H1 (cell line): Measurements from ENCODE around the gene EHD4. TPM values are rescaled to one million over a fixed set of nuclear protein-coding genes. Genes with fewer than 3 reads are reported as not detected.

Experiments
- CTCF ChIA-PET: fragments of 300-600 bp; sonication (Branson Sonifier 250); formaldehyde crosslinking; loops from one replicate; lab custom pipeline; 2021; ENCODE audit not compliant: partially characterized antibody; lab: Charles Lee
- POLR2A ChIA-PET: fragments of 300-600 bp; sonication (Branson Sonifier 250); formaldehyde crosslinking; loops from one replicate; lab custom pipeline; 2021; ENCODE audit warnings: inconsistent platforms; ENCODE audit not compliant: partially characterized antibody; lab: Charles Lee
- DNase-seq, 2 experiments: peaks; one replicate each; pipeline versions ENCODE4 v3.0.0 to v3.0.0-alpha.2; 2010 to 2022; ENCODE audit warnings: low spot score in 2 of 2, low read depth in 1 of 2, mixed read lengths in 1 of 2
- FAIRE-seq: peaks from 2 replicates; lab custom pipeline; 2011; peaks lifted over from hg19 to GRCh38; lab: Jason Lieb, UNC
- H2AFZ ChIP-seq: 2 replicates; pipeline ENCODE4 v1.8.1; 2012; ENCODE audit warnings: low read length, inconsistent platforms
- H2AK5ac ChIP-seq: 2 replicates; pipeline ENCODE4 v1.6.1; 2013; ENCODE audit warnings: low read depth, low read length
- H2BK120ac ChIP-seq: replicated peaks from 2 replicates; pipeline ENCODE3; 2013; ENCODE audit warnings: low read depth, low read length, inconsistent platforms
- H2BK12ac ChIP-seq: 2 replicates; pipeline ENCODE4 v1.6.1; 2013; ENCODE audit warnings: low read depth, low read length
- H2BK15ac ChIP-seq: 2 replicates; pipeline ENCODE4 v1.6.1; 2013; ENCODE audit warnings: low read length
- H2BK20ac ChIP-seq: 2 replicates; pipeline ENCODE4 v1.6.1; 2013; ENCODE audit warnings: low read length
- H2BK5ac ChIP-seq: 2 replicates; pipeline ENCODE4 v1.6.1; 2013; ENCODE audit warnings: low read depth, low read length
- H3K14ac ChIP-seq: 2 replicates; pipeline ENCODE4 v1.6.1; 2013; ENCODE audit warnings: inconsistent platforms; ENCODE audit not compliant: insufficient read length
- H3K18ac ChIP-seq: 2 replicates; pipeline ENCODE4 v1.6.1; 2013; ENCODE audit warnings: low read length; ENCODE audit errors: extremely low read depth
- H3K23ac ChIP-seq: 2 replicates; pipeline ENCODE4 v1.6.1; 2013; ENCODE audit warnings: inconsistent platforms; ENCODE audit not compliant: insufficient read length
- H3K23me2 ChIP-seq: 2 replicates; pipeline ENCODE4 v1.6.1; 2013; ENCODE audit warnings: low read depth, low read length
- H3K27ac ChIP-seq: 2 replicates; pipeline ENCODE4 v1.6.1; 2011; ENCODE audit warnings: low read depth, low read length, inconsistent platforms
- H3K27me3 ChIP-seq, 4 experiments: replicated peaks in 1 of 4; 1 replicate in 1 of 4; 2 replicates in 3 of 4; pipeline versions ENCODE4 v1.6.1 to v1.8.1; 2011 to 2013; ENCODE audit warnings: low read length in 3 of 4, mild to moderate bottlenecking in 3 of 4, inconsistent platforms in 2 of 4, mixed read lengths in 2 of 4, moderate library complexity in 1 of 4; ENCODE audit not compliant: control insufficient read depth in 3 of 4, insufficient read depth in 3 of 4; ENCODE audit errors: extremely low read depth in 1 of 4
- H3K36me3 ChIP-seq, 4 experiments: 2 replicates each; pipeline versions ENCODE4 v1.6.1 to v1.8.1; 2011 to 2013; ENCODE audit warnings: mild to moderate bottlenecking in 4 of 4, low read length in 3 of 4, moderate library complexity in 2 of 4, control low read depth in 1 of 4, inconsistent platforms in 1 of 4; ENCODE audit not compliant: insufficient read depth in 4 of 4, control insufficient read depth in 2 of 4
- H3K4ac ChIP-seq: replicated peaks from 2 replicates; pipeline ENCODE3; 2013; ENCODE audit warnings: low read length, low read depth, mixed read lengths, inconsistent platforms; ENCODE audit not compliant: insufficient read length
- H3K4me1 ChIP-seq, 4 experiments: replicated peaks in 1 of 4; 1 replicate in 1 of 4; 2 replicates in 3 of 4; pipeline versions ENCODE4 v1.6.1 to v1.8.1; 2011 to 2013; ENCODE audit warnings: low read length in 3 of 4, inconsistent platforms in 2 of 4, mixed read lengths in 1 of 4; ENCODE audit not compliant: insufficient read depth in 4 of 4, control insufficient read depth in 3 of 4
- H3K4me2 ChIP-seq, 2 experiments: 2 replicates each; pipeline versions ENCODE4 v1.6.1 to v1.8.1; 2011 to 2013; ENCODE audit warnings: low read depth in 2 of 2, low read length in 2 of 2, control low read depth in 1 of 2, inconsistent platforms in 1 of 2, mild to moderate bottlenecking in 1 of 2; ENCODE audit not compliant: insufficient read depth in 1 of 2
- H3K4me3 ChIP-seq, 4 experiments: fragments of 200-600, 300-600 bp in 1 of 4; sonication (generic), shearing (Covaris generic), sonication (Bioruptor Twin) in 1 of 4; 2 replicates each; pipeline versions ENCODE4 v1.5.1 to v1.8.1; 2011 to 2016; ENCODE audit warnings: low read length in 4 of 4, low read depth in 3 of 4, control low read depth in 2 of 4, inconsistent platforms in 2 of 4, mild to moderate bottlenecking in 2 of 4, mixed read lengths in 1 of 4, moderate library complexity in 1 of 4; ENCODE audit not compliant: insufficient read depth in 2 of 4; ENCODE audit errors: extremely low read depth in 1 of 4
- H3K56ac ChIP-seq: replicated peaks from 2 replicates; pipeline ENCODE3; 2013; ENCODE audit warnings: low read depth, mild to moderate bottlenecking, mixed read lengths, low read length, inconsistent platforms; ENCODE audit not compliant: insufficient read length
- H3K79me1 ChIP-seq: 2 replicates; pipeline ENCODE4 v1.6.1; 2013; ENCODE audit warnings: low read depth, low read length, control low read depth
- H3K79me2 ChIP-seq, 2 experiments: 2 replicates each; pipeline versions ENCODE4 v1.6.1 to v1.8.1; 2012 to 2013; ENCODE audit warnings: low read length in 2 of 2, mild to moderate bottlenecking in 2 of 2, inconsistent platforms in 1 of 2; ENCODE audit not compliant: insufficient read depth in 2 of 2, control insufficient read depth in 1 of 2
- H3K9ac ChIP-seq, 4 experiments: replicated peaks in 1 of 4; 1 replicate in 1 of 4; 2 replicates in 3 of 4; pipeline versions ENCODE4 v1.6.1 to v1.8.1; 2011 to 2013; ENCODE audit warnings: low read depth in 3 of 4, low read length in 3 of 4, control low read depth in 2 of 4, mild to moderate bottlenecking in 2 of 4, moderate library complexity in 2 of 4, inconsistent platforms in 1 of 4; ENCODE audit errors: extremely low read depth in 1 of 4
- H3K9me3 ChIP-seq, 2 experiments: 2 replicates each; pipeline versions ENCODE4 v1.6.1 to v1.8.1; 2012 to 2013; ENCODE audit warnings: mild to moderate bottlenecking in 2 of 2, moderate library complexity in 2 of 2, control low read depth in 1 of 2, inconsistent platforms in 1 of 2, low read depth in 1 of 2, low read length in 1 of 2, mixed read lengths in 1 of 2; ENCODE audit not compliant: insufficient read depth in 2 of 2
- H4K20me1 ChIP-seq, 2 experiments: replicated peaks in 1 of 2; 2 replicates each; pipeline versions ENCODE3 to v1.8.1; 2011 to 2013; ENCODE audit warnings: inconsistent platforms in 2 of 2, low read length in 2 of 2, mild to moderate bottlenecking in 1 of 2; ENCODE audit not compliant: insufficient read depth in 2 of 2, control insufficient read depth in 1 of 2
- H4K5ac ChIP-seq: 2 replicates; pipeline ENCODE4 v1.6.1; 2013; ENCODE audit warnings: low read length, low read depth, mixed read lengths, inconsistent platforms; ENCODE audit not compliant: insufficient read length
- H4K8ac ChIP-seq: 2 replicates; pipeline ENCODE4 v1.8.0; 2013; ENCODE audit warnings: mild to moderate bottlenecking, moderate library complexity, low read length, inconsistent platforms; ENCODE audit not compliant: insufficient read depth; ENCODE audit errors: extremely low read depth
- H4K91ac ChIP-seq: replicated peaks from 2 replicates; pipeline ENCODE3; 2013; ENCODE audit warnings: low read length, mixed read lengths, inconsistent platforms; ENCODE audit not compliant: insufficient read length
- BRCA1 ChIP-seq: IDR thresholded peaks from 2 replicates; pipeline ENCODE4 v1.6.1; 2012; ENCODE audit warnings: low read depth, low read length, improper control_type of control experiment
- CBX5 ChIP-seq: fragments of 300-800, 300-1000 bp; sonication (generic); IDR thresholded peaks from 2 replicates; pipeline ENCODE4 v1.7.1; 2016; ENCODE audit warnings: antibody characterized with exemption, low read length, low read depth
- CBX8 ChIP-seq: fragments of 300-800, 300-1000 bp; sonication (generic); IDR thresholded peaks from 2 replicates; pipeline ENCODE4 v1.7.1; 2016; ENCODE audit warnings: low read depth, low read length, borderline replicate concordance
- MAFK ChIP-seq: IDR thresholded peaks from 2 replicates; pipeline ENCODE4 v1.6.1; 2012; ENCODE audit warnings: low read depth, mild to moderate bottlenecking, improper control_type of control experiment, low read length
- NRF1 ChIP-seq: IDR thresholded peaks from 2 replicates; pipeline ENCODE4 v1.6.1; 2011; ENCODE audit warnings: mild to moderate bottlenecking, low read depth, low read length, improper control_type of control experiment
- RXRA ChIP-seq: IDR thresholded peaks from 2 replicates; pipeline ENCODE4 v1.6.1; 2011; ENCODE audit warnings: low read depth, mild to moderate bottlenecking, low read length, moderate library complexity; ENCODE audit not compliant: insufficient read depth
- SIX5 ChIP-seq: IDR thresholded peaks from 2 replicates; pipeline ENCODE4 v1.6.1; 2011; ENCODE audit warnings: mild to moderate bottlenecking, low read depth, low read length
- SP4 ChIP-seq: IDR thresholded peaks from 2 replicates; pipeline ENCODE4 v1.6.1; 2012; ENCODE audit warnings: low read length, inconsistent platforms
- TAF7 ChIP-seq: optimal IDR thresholded peaks from 2 replicates; pipeline ENCODE3; 2011; ENCODE audit warnings: low read depth, mild to moderate bottlenecking, inconsistent platforms, low read length, moderate library complexity, borderline replicate concordance
- ZNF274 ChIP-seq: IDR thresholded peaks from 2 replicates; pipeline ENCODE4 v1.7.0; 2012; ENCODE audit warnings: low read length, borderline replicate concordance; ENCODE audit errors: extremely low read depth
- WGBS, 2 experiments: shearing (Covaris generic) in 1 of 2; methylation state at CpG; one replicate each; pipeline versions ENCODE4 v1.1.6 to v1.1.7; 2013 to 2015; ENCODE audit warnings: low lambda C conversion rate in 2 of 2, mixed read lengths in 2 of 2, inconsistent platforms in 1 of 2, low coverage in 1 of 2, missing lambda C conversion rate in 1 of 2; ENCODE audit not compliant: insufficient replicate concordance in 2 of 2, insufficient coverage in 1 of 2, insufficient read length in 1 of 2; ENCODE audit errors: extremely low coverage in 1 of 2, missing lambda C conversion rate in 1 of 2; 5-methylcytosine and 5-hydroxymethylcytosine counted together
- polyA plus RNA-seq, 7 experiments: library from polyadenylated mRNA; depleted of rRNA in 3 of 7; stranded (reverse) in 5 of 7; unstranded in 2 of 7; fragments of >200 nt in 5 of 7; fragments of 200-250 nt in 2 of 7; gene quantifications; 1 replicate in 5 of 7; 2 replicates in 1 of 7; 4 replicates in 1 of 7; pipeline versions ENCODE4 v1.2.1 to v1.2.3, GENCODE V29; 2011 to 2013; ENCODE audit warnings: missing spikeins in 2 of 7, mixed read lengths in 2 of 7
- total RNA-seq: library from RNA; stranded (reverse); fragmentation: NEBNext Ultra II Directional; extraction: Animal tissue kit (Norgen Biotek cat#: 25700); gene quantifications from 2 replicates; pipeline ENCODE4 v1.2.1, GENCODE V29; 2021

EHD4 gene
- total and polyA plus RNA-seq, 2 of the 8 experiments (the other 6 are each of a cell fraction or from before 2014, with no cell fraction given): 17.5 to 24.5 TPM

GRCh38 chr15:41994171-41994650 lies 21.9 kb upstream of the EHD4 start:
- no peak overlapping the region for H4K5ac ChIP-seq
- DNase-seq: no peak
- H3K4ac ChIP-seq: no peak overlapping the region
- H3K27me3 ChIP-seq: no peaks in the 10 kb centered on the region
- no peaks in the 10 kb centered on the region for H3K9me3 ChIP-seq
- no peak for TF ChIP-seq SIX5
- TF ChIP-seq CBX8: no peak
- TF ChIP-seq MAFK: no peak
- TF ChIP-seq SP4: no peak
- TF ChIP-seq NRF1: no peak
- TF ChIP-seq CBX5: no peak
- no peak for TF ChIP-seq BRCA1
- TF ChIP-seq RXRA: no peak
- TF ChIP-seq TAF7: no peak
- TF ChIP-seq ZNF274: no peak
- H3K23me2 ChIP-seq: no peaks in the 10 kb centered on the region
- no peak overlapping the region for H3K27ac ChIP-seq
- no peak overlapping the region for H2BK5ac ChIP-seq
- no peaks in the 10 kb centered on the region for H3K79me2 ChIP-seq
- ChIA-PET POLR2A (interaction anchor here (1.2 kb wide), 1 partner anchor 10 kb away, joined by 3 read pairs; no protein-coding TSS in a partner anchor), CTCF (interaction anchor here (1.1 to 16.4 kb wide), 6 partner anchors 10 to 89 kb away, joined by 3 to 196 read pairs (median 22); no protein-coding TSS in a partner anchor)
- H3K56ac ChIP-seq: no peak overlapping the region
- H2BK20ac ChIP-seq: no peak overlapping the region
- no peak overlapping the region for H3K23ac ChIP-seq
- no peak overlapping the region for H3K14ac ChIP-seq
- H3K4me2 ChIP-seq: no peak overlapping the region
- WGBS, 2 experiments: 71% methylated on average over 5 of the region's 5 CpGs; no CpG with 5 or more reads in 1 of the 2 experiments
- H4K20me1 ChIP-seq: no peaks in the 10 kb centered on the region
- no peak overlapping the region for H2BK15ac ChIP-seq
- H2AFZ ChIP-seq: peak overlapping the region; percentile 44; the same call in 1 of the 2 replicates
- peaks cover 0 to 5% (median 1%) of the 10 kb centered on the region in 4 experiments; a peak in 4 of 7 replicates for H3K4me1 ChIP-seq
- no peak overlapping the region for H2AK5ac ChIP-seq
- H3K36me3 ChIP-seq: no peaks in the 10 kb centered on the region
- no peak overlapping the region for H3K4me3 ChIP-seq
- no peak for FAIRE-seq
- no peaks in the 10 kb centered on the region for H3K79me1 ChIP-seq
- H3K9ac ChIP-seq: no peak overlapping the region
- H4K91ac ChIP-seq: no peak overlapping the region
- no peak overlapping the region for H2BK120ac ChIP-seq
- H2BK12ac ChIP-seq: no peak overlapping the region
- no peak overlapping the region for H4K8ac ChIP-seq
- H3K18ac ChIP-seq: no peak overlapping the region
